ENCODE measurements around the gene LAMC3. TPM values are rescaled to one million over a fixed set of nuclear protein-coding genes. Genes with fewer than 3 reads are reported as not detected.
A peak's percentile ranks its signal among the peaks of the same experiment; 100 is the strongest.

Gene LAMC3
- total RNA-seq, 2 experiments from 2014 or later, result 0.19 to 2.2 TPM

- Histone ChIP-seq H3K36me3 (ENCODE audit: insufficient read depth, low read length) (no peaks in the 10 kb centered on the region), H3K4me1 (ENCODE audit: insufficient read depth, low read length, poor library complexity, severe bottlenecking) (no peaks in the 10 kb centered on the region), H3K4me2 (ENCODE audit: low read length) (no peak overlapping the region), H3K4me3 (ENCODE audit: low read depth, low read length, poor library complexity, severe bottlenecking) (no peak overlapping the region), H3K9me3 (ENCODE audit: low read length) (no peaks in the 10 kb centered on the region), H3K79me2 (ENCODE audit: insufficient read depth, low read depth, low read length) (no peaks in the 10 kb centered on the region), H2AFZ (ENCODE audit: low read length) (no peak overlapping the region), H4K20me1 (ENCODE audit: insufficient read depth, low read length) (no peaks in the 10 kb centered on the region), H3K9me2 (ENCODE audit: insufficient read depth, low read length) (no peaks in the 10 kb centered on the region), H3K27ac (ENCODE audit: low read depth, low read length, poor library complexity, severe bottlenecking) (no peak overlapping the region)
- DNase-seq (ENCODE audit: low spot score), result peak; percentile 3
- ChIA-PET CTCF (ENCODE audit: unreplicated experiment) (no interaction called here), POLR2A (interaction anchor here (0.6 kb wide), 1 partner anchor 1194 kb away, joined by 3 read pairs; no protein-coding TSS in a partner anchor)
- TF ChIP-seq, protein P1, sequence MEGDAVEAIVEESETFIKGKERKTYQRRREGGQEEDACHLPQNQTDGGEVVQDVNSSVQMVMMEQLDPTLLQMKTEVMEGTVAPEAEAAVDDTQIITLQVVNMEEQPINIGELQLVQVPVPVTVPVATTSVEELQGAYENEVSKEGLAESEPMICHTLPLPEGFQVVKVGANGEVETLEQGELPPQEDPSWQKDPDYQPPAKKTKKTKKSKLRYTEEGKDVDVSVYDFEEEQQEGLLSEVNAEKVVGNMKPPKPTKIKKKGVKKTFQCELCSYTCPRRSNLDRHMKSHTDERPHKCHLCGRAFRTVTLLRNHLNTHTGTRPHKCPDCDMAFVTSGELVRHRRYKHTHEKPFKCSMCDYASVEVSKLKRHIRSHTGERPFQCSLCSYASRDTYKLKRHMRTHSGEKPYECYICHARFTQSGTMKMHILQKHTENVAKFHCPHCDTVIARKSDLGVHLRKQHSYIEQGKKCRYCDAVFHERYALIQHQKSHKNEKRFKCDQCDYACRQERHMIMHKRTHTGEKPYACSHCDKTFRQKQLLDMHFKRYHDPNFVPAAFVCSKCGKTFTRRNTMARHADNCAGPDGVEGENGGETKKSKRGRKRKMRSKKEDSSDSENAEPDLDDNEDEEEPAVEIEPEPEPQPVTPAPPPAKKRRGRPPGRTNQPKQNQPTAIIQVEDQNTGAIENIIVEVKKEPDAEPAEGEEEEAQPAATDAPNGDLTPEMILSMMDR (conservative IDR thresholded peaks at IDR 0.05; ENCODE audit: low read length), result no peak
- no peak for TF ChIP-seq EZH2phosphoT487 (IDR thresholded peaks at IDR 0.05; ENCODE audit: borderline replicate concordance, low read depth, low read length)
- intact Hi-C loops (cut with micrococcal nuclease; ENCODE audit: unreplicated experiment), result loop anchor here (5.0 kb wide), 2 partner anchors 52 to 128 kb away; no protein-coding TSS in a partner anchor
- no TSS peak for BruUV-seq (replicated peaks)
Measured at GRCh38 chr9:130995086-130996011, 13.6 kb upstream of the LAMC3 start.

DNA sequence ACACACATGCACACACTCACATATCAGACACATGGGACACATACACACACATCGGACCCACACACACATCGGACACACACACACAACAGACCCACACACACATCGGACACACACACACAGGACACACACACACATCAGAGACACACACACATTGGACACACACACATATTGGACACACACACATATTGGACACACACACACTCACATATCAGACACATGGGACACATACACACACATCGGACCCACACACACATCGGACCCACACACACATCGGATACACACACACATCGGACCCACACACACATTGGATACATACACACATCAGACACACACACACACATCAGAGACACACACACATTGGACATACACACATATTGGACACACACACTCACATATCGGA, 12.8 kb upstream of the LAMC3 start:
- Histone ChIP-seq H3K9me3 (ENCODE audit: low read length) (no peaks in the 10 kb centered on the region), H3K4me3 (ENCODE audit: low read depth, low read length, poor library complexity, severe bottlenecking) (no peak overlapping the region), H2AFZ (ENCODE audit: low read length) (no peak overlapping the region), H4K20me1 (ENCODE audit: insufficient read depth, low read length) (no peaks in the 10 kb centered on the region), H3K79me2 (ENCODE audit: insufficient read depth, low read depth, low read length) (no peaks in the 10 kb centered on the region), H3K9me2 (ENCODE audit: insufficient read depth, low read length) (no peaks in the 10 kb centered on the region), H3K4me1 (ENCODE audit: insufficient read depth, low read length, poor library complexity, severe bottlenecking) (no peaks in the 10 kb centered on the region), H3K36me3 (ENCODE audit: insufficient read depth, low read length) (no peaks in the 10 kb centered on the region), H3K27ac (ENCODE audit: low read depth, low read length, poor library complexity, severe bottlenecking) (no peak overlapping the region), H3K4me2 (ENCODE audit: low read length) (no peak overlapping the region)
- ChIA-PET POLR2A (no interaction called here), CTCF (ENCODE audit: unreplicated experiment) (no interaction called here)
- BruUV-seq (replicated peaks), result no TSS peak
- intact Hi-C loops (cut with micrococcal nuclease; ENCODE audit: unreplicated experiment), result loop anchor here (5.0 kb wide), 2 partner anchors 51 to 129 kb away; no protein-coding TSS in a partner anchor
- no peak for DNase-seq (ENCODE audit: low spot score)
- TF ChIP-seq, protein P1 (conservative IDR thresholded peaks at IDR 0.05; ENCODE audit: low read length), result no peak
- no peak for TF ChIP-seq EZH2phosphoT487 (IDR thresholded peaks at IDR 0.05; ENCODE audit: borderline replicate concordance, low read depth, low read length)
